GM18508 (cell line): ENCODE results near the gene ZNF366.

ENCODE experiments used
- ATAC-seq: cut with Tn5 transposase; IDR thresholded peaks from one replicate; pipeline ENCODE4 v1.9.1; 2021; ENCODE audit warnings: moderate number of reproducible peaks; ENCODE audit not compliant: insufficient read depth, unreplicated experiment

The ZNF366 gene

GRCh38 chr5:72507231-72507906, at the start of gene ZNF366:
ZNF366 (minus strand) TSS chr5:72507410; CDS start chr5:72461496, 45,914 bp downstream.
- no peak for ATAC-seq

- no peak for ATAC-seq
Measured at GRCh38 chr5:72556351-72557166, 49.3 kb upstream of the ZNF366 start.

- no peak for ATAC-seq
Measured at GRCh38 chr5:72555871-72556270, 48.7 kb upstream of the ZNF366 start.

- no peak for ATAC-seq
Measured at GRCh38 chr5:72554897-72555296, 47.7 kb upstream of the ZNF366 start.

- ATAC-seq: no peak
Measured at GRCh38 chr5:72552041-72552557, 44.9 kb upstream of the ZNF366 start.

- ATAC-seq: no peak
Measured at GRCh38 chr5:72550595-72550994, 43.4 kb upstream of the ZNF366 start.

GRCh38 chr5:72543811-72544210, 36.6 kb upstream of the ZNF366 start:
- ATAC-seq: no peak

- ATAC-seq: no peak
Measured at GRCh38 chr5:72543365-72543764, 36.2 kb upstream of the ZNF366 start.

- no peak for ATAC-seq
Measured at GRCh38 chr5:72542695-72543094, 35.5 kb upstream of the ZNF366 start.

GRCh38 chr5:72541501-72542225, 34.5 kb upstream of the ZNF366 start:
- ATAC-seq: no peak

GRCh38 chr5:72540759-72541438, 33.7 kb upstream of the ZNF366 start:
- no peak for ATAC-seq

GRCh38 chr5:72539726-72540125, 32.5 kb upstream of the ZNF366 start:
- ATAC-seq: no peak

- no peak for ATAC-seq
Measured at GRCh38 chr5:72539038-72539437, 31.8 kb upstream of the ZNF366 start.

GRCh38 chr5:72537166-72537565, 30.0 kb upstream of the ZNF366 start:
- no peak for ATAC-seq

- ATAC-seq: no peak
Measured at GRCh38 chr5:72531496-72532190, 24.4 kb upstream of the ZNF366 start.

- no peak for ATAC-seq
Measured at GRCh38 chr5:72530196-72530595, 23.0 kb upstream of the ZNF366 start.

GRCh38 chr5:72529383-72529782, 22.2 kb upstream of the ZNF366 start:
- no peak for ATAC-seq

GRCh38 chr5:72525816-72526215, 18.6 kb upstream of the ZNF366 start:
- no peak for ATAC-seq

- ATAC-seq: no peak
Measured at GRCh38 chr5:72523960-72524582, 16.9 kb upstream of the ZNF366 start.
